Panc1 (cell line): ENCODE data around the gene TBL1Y. TPM values are rescaled to one million over a fixed set of nuclear protein-coding genes. Genes with fewer than 3 reads are reported as not detected.

Experiments
- ATAC-seq: fragments of 200-7000 bp; cut with Tn5 transposase; 2 replicates; pipeline ENCODE4 v1.9.1; 2020; ENCODE audit warnings: mild to moderate bottlenecking, moderate library complexity
- BruUV-seq: library from RNA; stranded (reverse); fragments of 400-500 nt; replicated peaks from 2 replicates; lab custom pipeline; 2021; lab: Mats Ljungman, UMichigan
- CTCF ChIA-PET: fragments of 300-600 bp; sonication (Branson Sonifier 250); formaldehyde crosslinking; loops from one replicate; lab custom pipeline; 2022; ENCODE audit warnings: antibody characterized with exemption; lab: Charles Lee
- POLR2A ChIA-PET: fragments of 300-600 bp; sonication (Branson Sonifier 250); formaldehyde crosslinking; loops from one replicate; lab custom pipeline; 2022; ENCODE audit warnings: antibody characterized with exemption; lab: Charles Lee
- DNase-seq: peaks from one replicate; pipeline ENCODE4 v3.0.0-alpha.2; 2010; ENCODE audit warnings: low read depth, low spot score
- H3K27ac ChIP-seq: 2 replicates; pipeline ENCODE4 v1.5.1; 2011; ENCODE audit warnings: mild to moderate bottlenecking, low read length, inconsistent platforms
- H3K27me3 ChIP-seq: fragments of 200-500 bp; sonication (Bioruptor generic); 2 replicates; pipeline ENCODE4 v1.6.0; 2014; ENCODE audit warnings: low read length, inconsistent platforms; ENCODE audit not compliant: control insufficient read depth, insufficient read depth
- H3K36me3 ChIP-seq: fragments of 200-500 bp; sonication (Bioruptor generic); 2 replicates; pipeline ENCODE4 v1.5.1; 2014; ENCODE audit warnings: inconsistent platforms, mild to moderate bottlenecking, low read length, moderate library complexity; ENCODE audit not compliant: control insufficient read depth, insufficient read depth
- H3K4me1 ChIP-seq: 2 replicates; pipeline ENCODE4 v1.5.1; 2011; ENCODE audit warnings: inconsistent platforms, mild to moderate bottlenecking, low read length, moderate library complexity; ENCODE audit not compliant: control insufficient read depth, insufficient read depth
- H3K4me3 ChIP-seq, 2 experiments: 2 replicates each; pipeline ENCODE4 v1.5.1; 2011 to 2012; ENCODE audit warnings: low read depth in 2 of 2, low read length in 2 of 2, mild to moderate bottlenecking in 2 of 2, inconsistent platforms in 1 of 2, moderate library complexity in 1 of 2
- H3K9me3 ChIP-seq: fragments of 200-500 bp; sonication (Bioruptor generic); 2 replicates; pipeline ENCODE4 v1.5.1; 2014; ENCODE audit warnings: low read depth, mild to moderate bottlenecking, inconsistent platforms, low read length, moderate library complexity; ENCODE audit not compliant: control insufficient read depth, insufficient read depth
- CTCF ChIP-seq: fragments of 450-650 bp; IDR thresholded peaks from 2 replicates; pipeline ENCODE4 v1.5.1; 2017; ENCODE audit warnings: mild to moderate bottlenecking
- POLR2AphosphoS5 ChIP-seq: IDR thresholded peaks from 2 replicates; pipeline ENCODE4 v1.6.1; 2012; ENCODE audit warnings: mild to moderate bottlenecking, low read depth, low read length, moderate library complexity
- REST ChIP-seq, 2 experiments: IDR thresholded peaks; 2 replicates each; pipeline ENCODE4 v1.6.1; 2011 to 2012; ENCODE audit warnings: low read depth in 2 of 2, control low read depth in 1 of 2, low read length in 1 of 2, mild to moderate bottlenecking in 1 of 2, moderate library complexity in 1 of 2; ENCODE audit not compliant: insufficient read depth in 1 of 2
- SIN3A ChIP-seq: IDR thresholded peaks from 2 replicates; pipeline ENCODE4 v1.6.1; 2012; ENCODE audit warnings: low read depth, mild to moderate bottlenecking, low read length, moderate library complexity, borderline replicate concordance; ENCODE audit not compliant: insufficient read depth
- TCF7L2 ChIP-seq: IDR thresholded peaks from 2 replicates; pipeline ENCODE4 v1.6.1; 2011; ENCODE audit warnings: mild to moderate bottlenecking, low read depth, low read length, inconsistent platforms
- in situ Hi-C: cut with HindIII; loops from 2 replicates; pipeline ENCODE4 v1.10.0; 2016; ENCODE audit warnings: low sequenced_read_pairs, low pct_unique_long_range_greater_than_20kb
- intact Hi-C: fragments of 100-400 bp; cut with micrococcal nuclease; formaldehyde crosslinking; loops from one replicate; pipeline ENCODE4 v1.10.0; 2022; ENCODE audit not compliant: unreplicated experiment
- total RNA-seq: library from RNA; stranded (reverse); gene quantifications from one replicate; pipeline ENCODE4 v1.2.1, GENCODE V29; 2021; ENCODE audit not compliant: unreplicated experiment

TBL1Y gene
- total RNA-seq, 1 experiment from 2014 or later = not detected

GRCh38 chrY:6911253-6911881 is 870 bp downstream of the TBL1Y start, which contains the start of gene AMELY:
Gene AMELY (minus strand): TSS chrY:6911752. CDS start chrY:6872608, 39,144 bp downstream.
- Histone ChIP-seq H3K27me3 (no peaks in the 10 kb centered on the region), H3K9me3 (no peaks in the 10 kb centered on the region), H3K4me3 (no peak within 1 kb of the TSS), H3K27ac (no peak within 1 kb of the TSS), H3K36me3 (no peaks in the 10 kb centered on the region), H3K4me1 (no peaks in the 10 kb centered on the region)
- in situ Hi-C loops (no loop called here), intact Hi-C loops (no loop called here)
- no peak for DNase-seq
- CTCF ChIA-PET = no interaction called here
- ATAC-seq = no peak
- TF ChIP-seq CTCF = no peak
- no peak for TF ChIP-seq TCF7L2
- TF ChIP-seq POLR2AphosphoS5 = no peak
- no peak for TF ChIP-seq SIN3A
- no peak for TF ChIP-seq REST (IDR thresholded peaks at IDR 0.05; ENCODE audit: insufficient read depth in 1 of 2, low read depth in 2 of 2, low read length in 1 of 2)
- POLR2A ChIA-PET = no interaction called here
- no TSS peak for BruUV-seq

GRCh38 chrY:6913362-6913761 is 2.9 kb downstream of the TBL1Y start:
- Histone ChIP-seq H3K27me3 (no peaks in the 10 kb centered on the region), H3K4me3 (no peak overlapping the region), H3K36me3 (no peaks in the 10 kb centered on the region), H3K9me3 (no peaks in the 10 kb centered on the region), H3K27ac (no peak overlapping the region), H3K4me1 (no peaks in the 10 kb centered on the region)
- in situ Hi-C loops = no loop called here
- no TSS peak for BruUV-seq
- TF ChIP-seq SIN3A (no peak), TCF7L2 (no peak), POLR2AphosphoS5 (no peak), CTCF (no peak), REST (IDR thresholded peaks at IDR 0.05; ENCODE audit: insufficient read depth in 1 of 2, low read depth in 2 of 2, low read length in 1 of 2) (no peak)
- ATAC-seq (no peak), DNase-seq (no peak)
- intact Hi-C loops = no loop called here
- ChIA-PET CTCF (no interaction called here), POLR2A (no interaction called here)
